SU-DHL-6 (cell line): Measurements from ENCODE around the gene VSTM2B.

Experiments used
- H2AFZ ChIP-seq: fragments of 200-600 bp; sonication (generic); 2 replicates; pipeline ENCODE4 v1.6.1; 2014; ENCODE audit warnings: low read depth, mild to moderate bottlenecking, moderate library complexity, mixed read lengths, antibody characterized with exemption, low read length; ENCODE audit not compliant: severe bottlenecking
- H3F3A ChIP-seq: fragments of 200-600 bp; shearing (Covaris generic); 2 replicates; pipeline ENCODE4 v1.6.0; 2016; ENCODE audit warnings: antibody characterized with exemption, mild to moderate bottlenecking; ENCODE audit not compliant: insufficient read depth
- H3K27ac ChIP-seq: fragments of 200-600 bp; sonication (generic); 2 replicates; pipeline ENCODE4 v1.5.1; 2016; ENCODE audit warnings: low read depth, mild to moderate bottlenecking, low read length, moderate library complexity, mixed read lengths
- H3K27me3 ChIP-seq: fragments of 200-600 bp; sonication (generic), shearing (Covaris generic); 2 replicates; pipeline ENCODE4 v1.6.0; 2014; ENCODE audit warnings: mild to moderate bottlenecking, low read length
- H3K36me3 ChIP-seq: fragments of 200-600 bp; sonication (generic); 2 replicates; pipeline ENCODE4 v1.6.1; 2014; ENCODE audit warnings: mild to moderate bottlenecking, low read length, mixed read lengths
- H3K4me2 ChIP-seq: fragments of 300-600, 200-600 bp; shearing (Covaris generic), sonication (generic); 2 replicates; pipeline ENCODE4 v1.6.0; 2014; ENCODE audit warnings: low read length, low read depth, mild to moderate bottlenecking; ENCODE audit not compliant: poor library complexity, severe bottlenecking
- H3K4me3 ChIP-seq: fragments of 200-600 bp; sonication (generic); 2 replicates; pipeline ENCODE4 v1.5.1; 2014; ENCODE audit warnings: antibody characterized with exemption, low read length, mild to moderate bottlenecking, mixed read lengths; ENCODE audit not compliant: insufficient read depth, poor library complexity, severe bottlenecking
- H3K79me2 ChIP-seq: fragments of 200-600 bp; sonication (generic); 2 replicates; pipeline ENCODE4 v1.6.1; 2014; ENCODE audit warnings: mild to moderate bottlenecking, low read length, moderate library complexity; ENCODE audit not compliant: insufficient read depth
- H3K9ac ChIP-seq: fragments of 200-600 bp; sonication (generic); 2 replicates; pipeline ENCODE4 v1.7.0; 2014; ENCODE audit warnings: mild to moderate bottlenecking, low read length
- H3K9me2 ChIP-seq: fragments of 200-600 bp; sonication (generic); replicated peaks from 2 replicates; pipeline ENCODE4 v1.6.1; 2014; ENCODE audit warnings: low read length; ENCODE audit not compliant: insufficient read depth
- H3K9me3 ChIP-seq: fragments of 200-600 bp; sonication (generic); 2 replicates; pipeline ENCODE4 v1.6.1; 2014; ENCODE audit warnings: low read length, mixed read lengths; ENCODE audit not compliant: insufficient read depth
- H4K20me1 ChIP-seq: fragments of 200-600 bp; sonication (generic); 2 replicates; pipeline ENCODE4 v1.6.1; 2014; ENCODE audit warnings: low read depth, mild to moderate bottlenecking, antibody characterized with exemption, low read length, moderate library complexity, mixed read lengths
- CTCF ChIP-seq: fragments of 200-600 bp; sonication (generic); IDR thresholded peaks from one replicate; pipeline ENCODE4 v1.5.1; 2017; ENCODE audit warnings: antibody characterized with exemption, mild to moderate bottlenecking, low read length, moderate library complexity; ENCODE audit not compliant: insufficient read depth, poor library complexity, severe bottlenecking
- EZH2phosphoT487 ChIP-seq: fragments of 200-600 bp; sonication (generic), shearing (Covaris generic); conservative IDR thresholded peaks from 2 replicates; pipeline ENCODE4 v1.6.1; 2018; ENCODE audit warnings: mild to moderate bottlenecking, antibody characterized with exemption, low read length, moderate library complexity, mixed read lengths

Gene VSTM2B

GRCh38 chr19:29587518-29587986 lies 61.8 kb downstream of the VSTM2B start:
- Histone ChIP-seq H3F3A (no peaks in the 10 kb centered on the region), H3K79me2 (no peaks in the 10 kb centered on the region), H2AFZ (no peak overlapping the region), H3K9me3 (no peaks in the 10 kb centered on the region), H4K20me1 (no peaks in the 10 kb centered on the region), H3K27me3 (no peaks in the 10 kb centered on the region), H3K4me2 (no peak overlapping the region), H3K36me3 (no peaks in the 10 kb centered on the region), H3K9me2 (no peaks in the 10 kb centered on the region), H3K27ac (no peak overlapping the region), H3K9ac (no peak overlapping the region), H3K4me3 (no peak overlapping the region)
- TF ChIP-seq CTCF (no peak), EZH2phosphoT487 (no peak)

GRCh38 chr19:29588095-29588494 lies 62.3 kb downstream of the VSTM2B start:
- no peak overlapping the region for H3K4me3 ChIP-seq
- no peaks in the 10 kb centered on the region for H3K27me3 ChIP-seq
- H3K9me2 ChIP-seq: no peaks in the 10 kb centered on the region
- no peak overlapping the region for H3K9ac ChIP-seq
- TF ChIP-seq CTCF: no peak
- no peaks in the 10 kb centered on the region for H3K79me2 ChIP-seq
- H4K20me1 ChIP-seq: no peaks in the 10 kb centered on the region
- H3F3A ChIP-seq: no peaks in the 10 kb centered on the region
- no peaks in the 10 kb centered on the region for H3K9me3 ChIP-seq
- H2AFZ ChIP-seq: no peak overlapping the region
- no peak overlapping the region for H3K4me2 ChIP-seq
- H3K36me3 ChIP-seq: no peaks in the 10 kb centered on the region
- H3K27ac ChIP-seq: no peak overlapping the region

- Histone ChIP-seq H3K4me3 (no peak overlapping the region), H4K20me1 (no peaks in the 10 kb centered on the region), H3K36me3 (no peaks in the 10 kb centered on the region), H3F3A (no peaks in the 10 kb centered on the region), H3K9me2 (no peaks in the 10 kb centered on the region), H3K27me3 (no peaks in the 10 kb centered on the region), H3K9ac (no peak overlapping the region), H3K79me2 (no peaks in the 10 kb centered on the region), H2AFZ (no peak overlapping the region), H3K4me2 (no peak overlapping the region), H3K27ac (no peak overlapping the region), H3K9me3 (no peaks in the 10 kb centered on the region)
- TF ChIP-seq EZH2phosphoT487: no peak
- no peak for TF ChIP-seq CTCF
Observed at GRCh38 chr19:29590278-29590677, 64.5 kb downstream of the VSTM2B start.
